IMR-90 (cell line): ENCODE data around the gene C14orf119. TPM values are rescaled to one million over a fixed set of nuclear protein-coding genes. Genes with fewer than 3 reads are reported as not detected.

Experiments
- ATAC-seq: fragments of 200-7000 bp; cut with Tn5 transposase; 2 replicates; pipeline ENCODE4 v1.9.1; 2020; ENCODE audit warnings: low read depth, mild to moderate bottlenecking, moderate library complexity
- BruUV-seq: library from RNA; stranded (reverse); fragments of 400-500 nt; replicated peaks from 2 replicates; lab custom pipeline; 2021; lab: Mats Ljungman, UMichigan
- CTCF ChIA-PET: fragments of 300-600 bp; formaldehyde crosslinking; extraction: SDS; loops from one replicate; lab custom pipeline; 2021; ENCODE audit warnings: antibody characterized with exemption; lab: Yijun Ruan, JAX
- POLR2A ChIA-PET: fragments of 300-600 bp; sonication (Branson Sonifier 250); formaldehyde crosslinking; loops from one replicate; lab custom pipeline; 2022; ENCODE audit warnings: antibody characterized with exemption; ENCODE audit not compliant: unreplicated experiment; lab: Charles Lee
- DNase-seq: peaks from one replicate; pipeline ENCODE4 v3.0.0; 2013
- H2AFZ ChIP-seq: replicated peaks from 2 replicates; pipeline ENCODE3; 2013; ENCODE audit warnings: low read length, mild to moderate bottlenecking; ENCODE audit not compliant: poor library complexity
- H2AK5ac ChIP-seq: 2 replicates; pipeline ENCODE4 v1.6.1; 2013; ENCODE audit warnings: low read depth, low read length, inconsistent platforms
- H2AK9ac ChIP-seq: replicated peaks from 2 replicates; pipeline ENCODE3; 2013; ENCODE audit warnings: mild to moderate bottlenecking, low read depth, low read length, moderate library complexity; ENCODE audit not compliant: poor library complexity
- H2BK120ac ChIP-seq: 2 replicates; pipeline ENCODE4 v1.6.1; 2013; ENCODE audit warnings: low read depth, low read length, inconsistent platforms
- H2BK15ac ChIP-seq: 3 replicates; pipeline ENCODE4 v1.6.1; 2013; ENCODE audit warnings: low read depth, low read length, inconsistent platforms
- H2BK20ac ChIP-seq: 2 replicates; pipeline ENCODE4 v1.6.1; 2013; ENCODE audit warnings: low read depth, mild to moderate bottlenecking, inconsistent platforms, low read length, moderate library complexity
- H2BK5ac ChIP-seq: 2 replicates; pipeline ENCODE4 v1.6.1; 2013; ENCODE audit warnings: mild to moderate bottlenecking, low read depth, low read length, inconsistent platforms; ENCODE audit not compliant: poor library complexity, severe bottlenecking
- H3K14ac ChIP-seq: replicated peaks from 2 replicates; pipeline ENCODE4 v1.6.1; 2013; ENCODE audit warnings: low read depth, low read length, inconsistent platforms
- H3K18ac ChIP-seq: 2 replicates; pipeline ENCODE4 v1.6.1; 2013; ENCODE audit warnings: low read depth, low read length, control low read depth
- H3K23ac ChIP-seq: 2 replicates; pipeline ENCODE4 v1.6.1; 2013; ENCODE audit warnings: low read depth, low read length, inconsistent platforms
- H3K27ac ChIP-seq: 2 replicates; pipeline ENCODE4 v1.5.1; 2013; ENCODE audit warnings: mild to moderate bottlenecking, control low read depth, low read length; ENCODE audit not compliant: insufficient read depth
- H3K27me3 ChIP-seq: 2 replicates; pipeline ENCODE4 v1.6.1; 2013; ENCODE audit warnings: low read length; ENCODE audit not compliant: control insufficient read depth, insufficient read depth
- H3K36me3 ChIP-seq: 2 replicates; pipeline ENCODE4 v1.6.1; 2013; ENCODE audit warnings: low read length, mixed read lengths; ENCODE audit not compliant: control insufficient read depth, insufficient read depth
- H3K4ac ChIP-seq: 2 replicates; pipeline ENCODE4 v1.6.1; 2013; ENCODE audit warnings: low read depth, low read length, inconsistent platforms
- H3K4me1 ChIP-seq: 2 replicates; pipeline ENCODE4 v1.6.1; 2013; ENCODE audit warnings: low read length, mixed read lengths; ENCODE audit not compliant: control insufficient read depth, insufficient read depth
- H3K4me2 ChIP-seq: 2 replicates; pipeline ENCODE4 v1.6.1; 2013; ENCODE audit warnings: low read depth, mild to moderate bottlenecking, control low read depth, low read length, moderate library complexity
- H3K4me3 ChIP-seq: 2 replicates; pipeline ENCODE4 v1.5.1; 2013; ENCODE audit warnings: low read depth, mild to moderate bottlenecking, control low read depth, low read length, moderate library complexity; ENCODE audit not compliant: insufficient read depth
- H3K56ac ChIP-seq: 2 replicates; pipeline ENCODE4 v1.6.1; 2013; ENCODE audit warnings: low read length, inconsistent platforms; ENCODE audit not compliant: insufficient read depth; ENCODE audit errors: extremely low read depth
- H3K79me1 ChIP-seq, 2 experiments: 2 replicates each; pipeline ENCODE4 v1.6.1; 2013; ENCODE audit warnings: low read length in 2 of 2, inconsistent platforms in 1 of 2, low read depth in 1 of 2
- H3K9ac ChIP-seq: 2 replicates; pipeline ENCODE4 v1.6.1; 2013; ENCODE audit warnings: low read depth, low read length, control low read depth
- H3K9me1 ChIP-seq: 2 replicates; pipeline ENCODE4 v1.6.1; 2013; ENCODE audit warnings: low read length, inconsistent platforms; ENCODE audit not compliant: insufficient read depth
- H3K9me3 ChIP-seq: 2 replicates; pipeline ENCODE4 v1.6.1; 2013; ENCODE audit warnings: low read length; ENCODE audit not compliant: control insufficient read depth, insufficient read depth
- H4K20me1 ChIP-seq: 2 replicates; pipeline ENCODE4 v1.6.1; 2013; ENCODE audit warnings: low read length, inconsistent platforms; ENCODE audit not compliant: insufficient read depth
- H4K5ac ChIP-seq: 2 replicates; pipeline ENCODE4 v1.6.1; 2013; ENCODE audit warnings: mild to moderate bottlenecking, low read depth, low read length, control low read depth
- H4K8ac ChIP-seq, 2 experiments: 2 replicates each; pipeline ENCODE4 v1.6.1; 2013; ENCODE audit warnings: low read depth in 2 of 2, low read length in 2 of 2, control low read depth in 1 of 2, inconsistent platforms in 1 of 2
- H4K91ac ChIP-seq: 2 replicates; pipeline ENCODE4 v1.6.1; 2013; ENCODE audit warnings: low read depth, low read length, inconsistent platforms; ENCODE audit not compliant: insufficient read depth
- BHLHE40 ChIP-seq: fragments of 150-350 bp; IDR thresholded peaks from 2 replicates; pipeline ENCODE4 v1.6.1; 2016; ENCODE audit warnings: mild to moderate bottlenecking, low read depth, low read length
- CEBPB ChIP-seq: IDR thresholded peaks from 2 replicates; pipeline ENCODE4 v1.6.1; 2012; ENCODE audit warnings: low read depth, low read length, improper control_type of control experiment
- CHD1 ChIP-seq: IDR thresholded peaks from 2 replicates; pipeline ENCODE4 v1.6.1; 2012; ENCODE audit warnings: low read depth, low read length, improper control_type of control experiment
- CTCF ChIP-seq: conservative IDR thresholded peaks from 2 replicates; pipeline ENCODE4 v1.5.1; 2012; ENCODE audit warnings: mild to moderate bottlenecking, low read depth, low read length, improper control_type of control experiment
- ELK1 ChIP-seq: fragments of 150-350 bp; IDR thresholded peaks from 2 replicates; pipeline ENCODE4 v1.6.1; 2016; ENCODE audit warnings: low read depth, mild to moderate bottlenecking, low read length, moderate library complexity, borderline replicate concordance
- FOS ChIP-seq: fragments of 150-350 bp; IDR thresholded peaks from 2 replicates; pipeline ENCODE4 v1.6.1; 2016; ENCODE audit warnings: low read depth, low read length
- MAFK ChIP-seq: IDR thresholded peaks from 2 replicates; pipeline ENCODE4 v1.6.1; 2012; ENCODE audit warnings: low read depth, low read length, improper control_type of control experiment
- MAZ ChIP-seq: IDR thresholded peaks from 2 replicates; pipeline ENCODE4 v1.6.1; 2012; ENCODE audit warnings: low read depth, mild to moderate bottlenecking, low read length, improper control_type of control experiment, moderate library complexity, borderline replicate concordance
- MXI1 ChIP-seq: IDR thresholded peaks from 2 replicates; pipeline ENCODE4 v1.6.1; 2012; ENCODE audit warnings: low read depth, mild to moderate bottlenecking, low read length, moderate library complexity, borderline replicate concordance
- NFE2L2 ChIP-seq: fragments of 150-350 bp; IDR thresholded peaks from 2 replicates; pipeline ENCODE4 v1.6.1; 2016; ENCODE audit warnings: low read depth, mild to moderate bottlenecking, low read length
- POLR2A ChIP-seq: IDR thresholded peaks from 2 replicates; pipeline ENCODE4 v1.6.1; 2012; ENCODE audit warnings: mild to moderate bottlenecking, low read depth, low read length
- RAD21 ChIP-seq: IDR thresholded peaks from 2 replicates; pipeline ENCODE4 v1.6.1; 2012; ENCODE audit warnings: low read length, improper control_type of control experiment
- RCOR1 ChIP-seq: IDR thresholded peaks from 2 replicates; pipeline ENCODE4 v1.6.1; 2012; ENCODE audit warnings: mild to moderate bottlenecking, low read length, improper control_type of control experiment; ENCODE audit not compliant: insufficient replicate concordance
- RFX5 ChIP-seq: IDR thresholded peaks from 2 replicates; pipeline ENCODE4 v1.8.0; 2012; ENCODE audit warnings: low read depth, mild to moderate bottlenecking, low read length, moderate library complexity
- SMC3 ChIP-seq: fragments of 150-350 bp; IDR thresholded peaks from 2 replicates; pipeline ENCODE4 v1.6.1; 2016; ENCODE audit warnings: low read depth, mild to moderate bottlenecking, antibody characterized with exemption, low read length, moderate library complexity
- USF2 ChIP-seq: fragments of 150-350 bp; IDR thresholded peaks from 2 replicates; pipeline ENCODE4 v1.6.1; 2017; ENCODE audit warnings: mild to moderate bottlenecking, antibody characterized with exemption, low read length, low read depth
- WGBS, 2 experiments: methylation state at CpG; one replicate each; pipeline versions ENCODE4 v1.1.5 to v1.1.7; 2013; ENCODE audit warnings: missing lambda C conversion rate in 2 of 2; ENCODE audit not compliant: insufficient read length in 1 of 2; ENCODE audit errors: extremely low coverage in 2 of 2; 5-methylcytosine and 5-hydroxymethylcytosine counted together
- dilution Hi-C: fragments of 300-500 bp; cut with HindIII; formaldehyde crosslinking; loops from one replicate; pipeline ENCODE4 v1.14.3; 2018; ENCODE audit warnings: low sequenced_read_pairs; ENCODE audit not compliant: unreplicated experiment
- in situ Hi-C: fragments of 300-500 bp; cut with MboI; formaldehyde crosslinking; loops from 3 replicates; pipeline ENCODE4 v1.14.3; 2019; ENCODE audit warnings: low sequenced_read_pairs, inconsistent platforms, mixed read lengths
- intact Hi-C: fragments of 100-400 bp; cut with micrococcal nuclease; formaldehyde crosslinking; loops from 2 replicates; pipeline ENCODE4 v1.10.0; 2022
- polyA plus RNA-seq, 3 experiments: library from polyadenylated mRNA; depleted of rRNA; stranded (reverse); fragments of >200 nt; gene quantifications; 2 replicates each; pipeline ENCODE4 v1.2.3, GENCODE V29; 2012; ENCODE audit warnings: low replicate concordance in 1 of 3
- total RNA-seq: library from RNA; depleted of rRNA; stranded (reverse); fragments of >200 nt; gene quantifications from 2 replicates; pipeline ENCODE4 v1.2.3, GENCODE V29; 2012

Gene C14orf119
- total and polyA plus RNA-seq, 2 of the 4 experiments (the other 2 are of a cell fraction) = 74.0 to 83.7 TPM

GRCh38 chr14:23069413-23069806, 25.9 kb upstream of the C14orf119 start:
- ChIA-PET CTCF (interaction anchor here (0.5 to 1.8 kb wide), 28 partner anchors 8 to 152 kb away, joined by 3 to 21 read pairs (median 4); partner anchors contain the start of genes ACIN1, C14orf119, CDH24 and CEBPE), POLR2A (interaction anchor here (0.5 kb wide), 1 partner anchor 54 kb away, joined by 8 read pairs; no protein-coding TSS in a partner anchor)
- 0 out of 2 replicates have a peak overlapping the region, but pooled peaks have one; percentile 15 for H3K4ac ChIP-seq
- BruUV-seq = no TSS peak
- intact Hi-C loops (loop anchor here (1.0 kb wide), 1 partner anchor 40 kb away; no protein-coding TSS in a partner anchor), dilution Hi-C loops (no loop called here), in situ Hi-C loops (loop anchor here (5.0 to 10.0 kb wide), 2 partner anchors 33 to 515 kb away; partner anchors contain the start of gene CIROP)
- DNase-seq = no peak
- H4K91ac ChIP-seq = no peak overlapping the region
- no peak overlapping the region for H2BK15ac ChIP-seq
- peak overlapping the region; percentile 10; the same call in 1 of the 2 replicates for H2AK5ac ChIP-seq
- H2BK20ac ChIP-seq = no peak overlapping the region
- H2AFZ ChIP-seq = no peak overlapping the region
- H4K5ac ChIP-seq = no peak overlapping the region
- peak overlapping the region; percentile 14 for H3K27ac ChIP-seq
- H3K4me2 ChIP-seq = no peak overlapping the region; the same call in 1 of the 2 replicates
- no peak overlapping the region for H3K56ac ChIP-seq
- peaks cover 5% of the 10 kb centered on the region; the same call in 1 of the 2 replicates for H3K9me1 ChIP-seq
- peaks cover 40% of the 10 kb centered on the region for H3K36me3 ChIP-seq
- H2AK9ac ChIP-seq = peak overlapping the region; percentile 30
- H2BK5ac ChIP-seq = no peak overlapping the region
- H4K20me1 ChIP-seq = peaks cover 46% of the 10 kb centered on the region
- peak overlapping the region; percentile 55; the same call in 1 of the 2 replicates for H3K14ac ChIP-seq
- H3K4me1 ChIP-seq = peaks cover 13% of the 10 kb centered on the region
- no peaks in the 10 kb centered on the region for H3K27me3 ChIP-seq
- H3K9ac ChIP-seq = 0 out of 2 replicates have a peak overlapping the region, but pooled peaks have one; percentile 18
- no peak overlapping the region for H3K18ac ChIP-seq
- peaks cover 17 to 66% of the 10 kb centered on the region in 2 experiments for H3K79me1 ChIP-seq
- no peak overlapping the region; a peak in 1 of 4 replicates for H4K8ac ChIP-seq
- no peak overlapping the region for H3K4me3 ChIP-seq
- ATAC-seq = no peak
- H3K23ac ChIP-seq = peak overlapping the region; percentile 83
- WGBS, 2 experiments = no CpG with 5 or more reads among the region's 4 CpGs
- H2BK120ac ChIP-seq = no peak overlapping the region
- H3K9me3 ChIP-seq = no peaks in the 10 kb centered on the region
- no peak for TF ChIP-seq CTCF
- no peak for TF ChIP-seq CHD1
- no peak for TF ChIP-seq RCOR1
- TF ChIP-seq CEBPB = no peak
- TF ChIP-seq POLR2A = no peak
- no peak for TF ChIP-seq RAD21
- TF ChIP-seq NFE2L2 = no peak
- no peak for TF ChIP-seq FOS
- no peak for TF ChIP-seq MAFK
- no peak for TF ChIP-seq MAZ
- TF ChIP-seq USF2 = no peak
- TF ChIP-seq MXI1 = no peak
- TF ChIP-seq BHLHE40 = no peak
- TF ChIP-seq SMC3 = no peak
- TF ChIP-seq ELK1 = no peak
- TF ChIP-seq RFX5 = no peak
